GM18519 (cell line): Measurements from ENCODE around the gene OSBPL3.
"Not testable (repeated sequence)": the region's sequence is repeated elsewhere in the genome, so short reads cannot be mapped to it uniquely, and the experiment has no call there.

Experiments
- ATAC-seq: cut with Tn5 transposase; IDR thresholded peaks from one replicate; pipeline ENCODE4 v1.9.1; 2021; ENCODE audit warnings: mild to moderate bottlenecking, moderate library complexity; ENCODE audit not compliant: unreplicated experiment, low FRiP score

The OSBPL3 gene

GRCh38 chr7:24922099-24922773 is 57.7 kb downstream of the OSBPL3 start:
- no peak for ATAC-seq

GRCh38 chr7:24921362-24921679 is 58.7 kb downstream of the OSBPL3 start:
- ATAC-seq = no peak

GRCh38 chr7:24920451-24921361 is 59.3 kb downstream of the OSBPL3 start:
- no peak for ATAC-seq

- ATAC-seq = no peak
Measured at GRCh38 chr7:24917510-24918239, 62.3 kb downstream of the OSBPL3 start.

GRCh38 chr7:24916463-24917040 is 63.4 kb downstream of the OSBPL3 start:
- no peak for ATAC-seq

GRCh38 chr7:24914465-24914859 is 65.5 kb downstream of the OSBPL3 start:
- ATAC-seq = no peak

- ATAC-seq = no peak
Measured at GRCh38 chr7:24913801-24914464, 66.0 kb downstream of the OSBPL3 start.

- no peak for ATAC-seq
Measured at GRCh38 chr7:24912874-24913514, 67.0 kb downstream of the OSBPL3 start.

- no peak for ATAC-seq
Measured at GRCh38 chr7:24912424-24912823, 67.6 kb downstream of the OSBPL3 start.

GRCh38 chr7:24911213-24911603 is 68.8 kb downstream of the OSBPL3 start:
- no peak for ATAC-seq

GRCh38 chr7:24910551-24911212 is 69.3 kb downstream of the OSBPL3 start:
- no peak for ATAC-seq

- no peak for ATAC-seq
Measured at GRCh38 chr7:24908727-24909126, 71.3 kb downstream of the OSBPL3 start.

GRCh38 chr7:24908166-24908565 is 71.8 kb downstream of the OSBPL3 start:
- no peak for ATAC-seq

GRCh38 chr7:24907311-24907886 is 72.6 kb downstream of the OSBPL3 start:
- no peak for ATAC-seq

GRCh38 chr7:24905996-24906770 is 73.8 kb downstream of the OSBPL3 start:
- ATAC-seq = no peak

- not testable (repeated sequence) for ATAC-seq
Measured at GRCh38 chr7:24903992-24904391, 76.0 kb downstream of the OSBPL3 start.

GRCh38 chr7:24903559-24903958 is 76.4 kb downstream of the OSBPL3 start:
- ATAC-seq = no peak

GRCh38 chr7:24902931-24903330 is 77.0 kb downstream of the OSBPL3 start:
- ATAC-seq = no peak
